Gastroesophageal sphincter (tissue), 3 donors: ENCODE results near the gene ACOX3.

Experiments used
- EP300 ChIP-seq: sonication (generic); formaldehyde crosslinking; IDR thresholded peaks from one replicate; pipeline ENCODE4 v1.6.1; 2017; ENCODE audit warnings: antibody characterized with exemption, mild to moderate bottlenecking
- POLR2A ChIP-seq, 2 donors: fragments of 450-650 bp; IDR thresholded peaks; one replicate each; pipeline ENCODE4 v1.6.1; 2017; ENCODE audit warnings: antibody characterized with exemption in 2 of 2, mild to moderate bottlenecking in 2 of 2, moderate library complexity in 1 of 2
- POLR2AphosphoS5 ChIP-seq: sonication (generic); formaldehyde crosslinking; IDR thresholded peaks from one replicate; pipeline ENCODE4 v1.6.1; 2017; ENCODE audit warnings: antibody characterized with exemption
- TF ChIP-seq, protein P1 (sequence below), 4 experiments: fragments of 200-600 bp in 2 of 4; fragments of 450-650 bp in 2 of 4; sonication (generic) in 1 of 4; IDR thresholded peaks; one replicate each; pipeline ENCODE4 v1.5.1; 2017 to 2019; ENCODE audit warnings: antibody characterized with exemption in 4 of 4, mild to moderate bottlenecking in 2 of 4, moderate library complexity in 2 of 4

DNA sequence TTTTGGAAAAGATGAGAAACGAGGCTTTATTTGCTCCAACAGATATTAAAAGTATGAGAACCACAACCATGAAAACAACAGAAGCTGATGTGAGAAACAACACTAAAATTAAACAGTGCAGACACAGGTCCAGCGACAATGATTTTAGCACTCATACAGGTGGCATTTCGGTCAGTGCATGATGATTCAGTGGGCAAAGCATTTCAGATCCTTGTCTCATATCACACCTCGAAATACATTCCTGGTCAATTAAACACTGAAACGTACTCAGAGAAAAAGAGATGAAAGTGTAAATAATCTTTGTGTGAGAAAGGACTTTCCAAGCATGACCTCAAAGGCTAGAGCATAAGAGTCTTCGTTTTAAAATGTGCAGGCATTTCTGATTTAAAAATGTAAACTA lies 85.2 kb downstream of the ACOX3 start:
- TF ChIP-seq, protein P1, sequence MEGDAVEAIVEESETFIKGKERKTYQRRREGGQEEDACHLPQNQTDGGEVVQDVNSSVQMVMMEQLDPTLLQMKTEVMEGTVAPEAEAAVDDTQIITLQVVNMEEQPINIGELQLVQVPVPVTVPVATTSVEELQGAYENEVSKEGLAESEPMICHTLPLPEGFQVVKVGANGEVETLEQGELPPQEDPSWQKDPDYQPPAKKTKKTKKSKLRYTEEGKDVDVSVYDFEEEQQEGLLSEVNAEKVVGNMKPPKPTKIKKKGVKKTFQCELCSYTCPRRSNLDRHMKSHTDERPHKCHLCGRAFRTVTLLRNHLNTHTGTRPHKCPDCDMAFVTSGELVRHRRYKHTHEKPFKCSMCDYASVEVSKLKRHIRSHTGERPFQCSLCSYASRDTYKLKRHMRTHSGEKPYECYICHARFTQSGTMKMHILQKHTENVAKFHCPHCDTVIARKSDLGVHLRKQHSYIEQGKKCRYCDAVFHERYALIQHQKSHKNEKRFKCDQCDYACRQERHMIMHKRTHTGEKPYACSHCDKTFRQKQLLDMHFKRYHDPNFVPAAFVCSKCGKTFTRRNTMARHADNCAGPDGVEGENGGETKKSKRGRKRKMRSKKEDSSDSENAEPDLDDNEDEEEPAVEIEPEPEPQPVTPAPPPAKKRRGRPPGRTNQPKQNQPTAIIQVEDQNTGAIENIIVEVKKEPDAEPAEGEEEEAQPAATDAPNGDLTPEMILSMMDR (IDR thresholded peaks at IDR 0.05): no peak
- TF ChIP-seq EP300 (no peak), POLR2A (IDR thresholded peaks at IDR 0.05) (no peak), POLR2AphosphoS5 (no peak)
